Peyer's patch (tissue), 4 donors: ENCODE results near the gene IQCK.

Experiments
- CTCF ChIP-seq, 6 experiments: fragments of 450-650 bp in 4 of 6; fragments of 200-600 bp in 2 of 6; sonication (generic) in 1 of 6; IDR thresholded peaks; one replicate each; pipeline ENCODE4 v1.5.1; 2017 to 2019; ENCODE audit warnings: antibody characterized with exemption in 6 of 6, mild to moderate bottlenecking in 3 of 6, moderate library complexity in 1 of 6
- POLR2A ChIP-seq, 2 donors: fragments of 450-650 bp; IDR thresholded peaks; one replicate each; pipeline ENCODE4 v1.5.1; 2017; ENCODE audit warnings: antibody characterized with exemption in 2 of 2, mild to moderate bottlenecking in 2 of 2, moderate library complexity in 2 of 2

DNA sequence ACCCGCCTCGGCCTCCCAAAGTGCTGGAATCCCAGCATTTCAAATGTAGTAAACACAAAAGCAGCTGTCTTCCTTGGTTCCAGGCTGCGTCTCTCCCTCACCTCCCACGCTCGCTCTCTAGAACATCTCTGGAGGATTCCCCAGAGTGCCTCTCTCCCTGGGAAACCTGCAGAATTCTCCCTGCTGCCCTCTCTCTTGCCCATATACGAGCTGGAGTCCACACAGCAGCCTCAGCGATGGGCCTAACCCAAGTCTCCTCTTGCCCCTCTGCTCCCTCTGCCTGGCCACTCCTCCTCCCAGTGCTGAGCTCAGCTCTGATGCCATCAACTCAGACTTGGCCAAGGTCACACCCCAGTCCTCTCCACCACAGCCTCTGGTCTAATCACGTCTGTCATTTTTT is 156.0 kb downstream of the IQCK start:
- TF ChIP-seq CTCF (IDR thresholded peaks at IDR 0.05) (no peak), POLR2A (IDR thresholded peaks at IDR 0.05) (no peak)
